ENCODE measurements around the gene ZCCHC7. TPM values are rescaled to one million over a fixed set of nuclear protein-coding genes. Genes with fewer than 3 reads are reported as not detected.

Gene ZCCHC7
- total and polyA plus RNA-seq, 9 of the 15 experiments (the other 6 are each of a cell fraction or from before 2014, with no cell fraction given), result 34.1 to 68.9 (median 48.8) TPM

- no peak for DNase-seq (ENCODE audit: extremely low read depth in 1 of 4, low spot score in 3 of 4)
- H3K4me3 ChIP-seq, result no peak overlapping the region
- no peaks in the 10 kb centered on the region for H3K9me1 ChIP-seq (ENCODE audit: control insufficient read depth, insufficient read depth, low read length)
- peaks cover 92% of the 10 kb centered on the region for H3K79me2 ChIP-seq (ENCODE audit: control insufficient read depth, insufficient read depth, low read length)
- H3K9ac ChIP-seq (ENCODE audit: insufficient read depth in 1 of 2, low read depth in 2 of 2, low read length in 2 of 2), result peak overlapping the region in 1 of 2 experiments; percentile 11; a peak in 2 of 4 replicates
- peaks cover 24% of the 10 kb centered on the region for H3K36me3 ChIP-seq (ENCODE audit: control insufficient read depth, insufficient read depth, low read length)
- no peak for FAIRE-seq
- H3K4me1 ChIP-seq (replicated peaks in 1 of 2; ENCODE audit: control insufficient read depth in 2 of 2, insufficient read depth in 2 of 2, low read length in 2 of 2), result peaks cover 23 to 61% of the 10 kb centered on the region in 2 experiments
- H4K20me1 ChIP-seq (replicated peaks; ENCODE audit: control insufficient read depth, insufficient read depth, low read length), result no peaks in the 10 kb centered on the region
- no peaks in the 10 kb centered on the region for H3K27me3 ChIP-seq (ENCODE audit: control insufficient read depth in 2 of 2, insufficient read depth in 2 of 2, low read length in 2 of 2)
- H3K9me3 ChIP-seq (replicated peaks; ENCODE audit: control insufficient read depth, insufficient read depth, low read depth, low read length), result no peaks in the 10 kb centered on the region
- POLR2A ChIA-PET, result interaction anchor here (0.8 to 2.3 kb wide), 6 partner anchors 10 to 78 kb away, joined by 3 to 16 read pairs (median 4); partner anchors contain the start of gene ZCCHC7
- in situ Hi-C loops (cut with MboI) (no loop called here), intact Hi-C loops (cut with micrococcal nuclease) (loop anchor here (5.0 to 10.0 kb wide), 4 partner anchors 48 to 186 kb away; no protein-coding TSS in a partner anchor)
- H3K27ac ChIP-seq (ENCODE audit: extremely low read depth, low read depth, low read length), result peak overlapping the region; percentile 62
- H3K4me2 ChIP-seq (ENCODE audit: insufficient read depth, low read length), result peak overlapping the region; percentile 47
- BruUV-seq (replicated peaks), result no TSS peak
- ATAC-seq, result no peak
- CTCF ChIA-PET (ENCODE audit: low intra/inter-chr PET ratio), result no interaction called here
- WGBS (ENCODE audit: insufficient coverage, low coverage, missing lambda C conversion rate), result 0% methylated on average over 1 of the region's 1 CpG
- H2AFZ ChIP-seq (ENCODE audit: low read depth, low read length), result no peak overlapping the region
- no peak for TF ChIP-seq TCFL5 (CRISPR knock-in tag; conservative IDR thresholded peaks at IDR 0.05)
- TF ChIP-seq RBBP5 (IDR thresholded peaks at IDR 0.05; ENCODE audit: borderline replicate concordance, insufficient read depth, low read length, poor library complexity, severe bottlenecking), result no peak
- TF ChIP-seq RBM17 (IDR thresholded peaks at IDR 0.05; ENCODE audit: borderline replicate concordance, low read depth, low read length), result no peak
- TF ChIP-seq SIX5 (IDR thresholded peaks at IDR 0.05; ENCODE audit: borderline replicate concordance in 1 of 2, insufficient read depth in 1 of 2, low read depth in 1 of 2, low read length in 2 of 2), result no peak
- TF ChIP-seq ZBTB26 (CRISPR knock-in tag; IDR thresholded peaks at IDR 0.05), result no peak
- 0 out of 2 replicates have a peak, but pooled peaks have one; percentile 7 for TF ChIP-seq CHAMP1 (IDR thresholded peaks at IDR 0.05)
- TF ChIP-seq TCF3 (CRISPR knock-in tag; IDR thresholded peaks at IDR 0.05), result no peak
- no peak for TF ChIP-seq NKRF (IDR thresholded peaks at IDR 0.05; ENCODE audit: borderline replicate concordance)
- 0 out of 2 replicates have a peak, but pooled peaks have one; percentile 7 for TF ChIP-seq ELF4 (CRISPR knock-in tag; IDR thresholded peaks at IDR 0.05)
- 0 out of 2 replicates have a peak, but pooled peaks have one; percentile 17 for TF ChIP-seq EP400 (IDR thresholded peaks at IDR 0.05)
- TF ChIP-seq CCNT2 (IDR thresholded peaks at IDR 0.05; ENCODE audit: borderline replicate concordance, extremely low read depth, insufficient read length, low read depth, low read length), result no peak
- TF ChIP-seq MCM2 (IDR thresholded peaks at IDR 0.05; ENCODE audit: low read depth), result no peak
Measured at GRCh38 chr9:37198831-37199230, 78.5 kb downstream of the ZCCHC7 start.
